ENCODE data around the gene HES2.
"Not testable (repeated sequence)": the region's sequence is repeated elsewhere in the genome, so short reads cannot be mapped to it uniquely, and the experiment has no call there.

HES2 gene

DNA sequence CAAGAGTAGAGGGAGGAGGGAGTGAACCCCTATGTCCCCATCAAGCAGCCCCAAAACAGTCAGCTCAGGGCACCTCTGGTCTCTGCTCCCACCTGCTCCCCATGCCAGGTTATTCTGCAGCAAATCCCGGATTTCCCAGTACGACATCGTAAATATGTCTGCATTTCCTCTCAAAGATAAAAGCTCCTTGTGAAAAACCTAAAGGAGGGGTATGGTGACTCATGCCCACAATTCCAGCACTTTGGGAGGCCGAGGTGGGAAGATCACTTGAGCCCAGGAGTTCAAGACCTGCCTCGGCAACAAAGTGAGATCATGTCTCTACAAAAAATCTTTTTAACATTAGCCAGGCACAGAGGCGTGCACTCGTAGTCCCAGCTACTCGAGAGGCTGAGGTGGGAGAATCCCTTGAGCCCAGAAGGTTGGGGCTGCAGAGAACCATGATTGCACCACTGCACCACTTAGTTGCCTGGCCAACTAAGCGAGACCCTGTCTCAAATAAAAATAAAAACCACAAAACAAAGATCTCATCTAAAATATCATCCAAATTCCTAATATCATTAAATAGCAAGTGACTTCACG, 33.3 kb downstream of the HES2 start:
- DNase-seq (ENCODE audit: low spot score) = no peak

DNA sequence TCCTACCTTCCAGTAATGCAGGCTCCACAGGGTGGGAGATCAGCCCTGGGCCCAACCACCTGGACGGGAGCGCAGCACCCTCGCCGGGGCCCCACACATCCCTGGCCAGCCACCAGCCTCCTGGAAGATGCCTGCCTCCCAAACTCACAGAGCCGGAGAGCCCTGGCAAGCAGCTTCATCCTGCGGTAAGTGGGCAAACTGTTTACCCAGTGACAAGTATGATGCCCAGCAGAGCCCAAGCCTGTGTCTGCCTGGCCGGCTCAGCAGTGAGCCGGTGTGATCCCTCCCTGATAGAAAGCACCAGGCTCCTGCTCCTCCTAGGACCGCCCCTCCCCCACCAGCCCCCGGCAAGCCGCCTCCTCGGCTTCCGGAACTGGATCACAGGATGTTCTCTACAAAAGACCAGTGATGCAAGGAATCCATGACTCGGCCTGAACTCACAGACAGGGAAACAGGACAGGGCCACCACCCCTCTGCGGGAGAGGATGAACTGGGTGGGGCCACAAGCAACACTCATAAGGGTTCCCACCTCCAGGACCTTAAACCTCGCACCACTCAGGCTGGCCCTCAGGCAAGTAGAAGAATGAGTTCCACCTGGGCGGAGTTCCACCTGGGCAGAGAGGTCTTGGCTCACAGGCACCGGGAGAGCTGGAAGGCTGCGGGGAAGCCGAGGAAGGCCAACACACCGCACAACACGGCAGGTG, 34.1 kb downstream of the HES2 start:
- peak; percentile 96 for DNase-seq (ENCODE audit: low spot score)

- no peak for DNase-seq (ENCODE audit: low spot score)
These were observed 34.8 kb downstream of the HES2 start for GRCh38 chr1:6384962-6385361.

GRCh38 chr1:6384135-6384534, 35.6 kb downstream of the HES2 start:
- no peak for DNase-seq (ENCODE audit: low spot score)

DNA sequence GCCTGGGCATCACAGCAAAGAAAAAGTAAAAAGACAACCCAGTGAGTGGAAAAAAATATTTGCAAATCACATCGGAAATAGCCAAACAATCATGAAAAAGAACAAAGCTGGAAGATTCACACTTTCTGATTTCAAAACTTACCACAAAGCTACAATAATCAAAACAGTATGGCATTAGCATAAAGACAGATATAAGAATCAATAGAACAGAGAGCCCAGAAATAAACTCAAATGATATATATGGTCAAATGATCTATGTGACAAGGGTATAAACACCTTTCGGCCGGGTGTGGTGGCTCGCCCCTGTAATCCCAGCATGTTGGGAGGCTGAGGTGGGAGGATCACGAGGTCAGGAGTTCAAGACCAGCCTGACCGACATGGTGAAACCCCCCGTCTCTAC, 39.7 kb downstream of the HES2 start:
- DNase-seq (ENCODE audit: low spot score) = no peak

GRCh38 chr1:6378096-6378746, 41.5 kb downstream of the HES2 start:
- DNase-seq (ENCODE audit: low spot score) = no peak

DNA sequence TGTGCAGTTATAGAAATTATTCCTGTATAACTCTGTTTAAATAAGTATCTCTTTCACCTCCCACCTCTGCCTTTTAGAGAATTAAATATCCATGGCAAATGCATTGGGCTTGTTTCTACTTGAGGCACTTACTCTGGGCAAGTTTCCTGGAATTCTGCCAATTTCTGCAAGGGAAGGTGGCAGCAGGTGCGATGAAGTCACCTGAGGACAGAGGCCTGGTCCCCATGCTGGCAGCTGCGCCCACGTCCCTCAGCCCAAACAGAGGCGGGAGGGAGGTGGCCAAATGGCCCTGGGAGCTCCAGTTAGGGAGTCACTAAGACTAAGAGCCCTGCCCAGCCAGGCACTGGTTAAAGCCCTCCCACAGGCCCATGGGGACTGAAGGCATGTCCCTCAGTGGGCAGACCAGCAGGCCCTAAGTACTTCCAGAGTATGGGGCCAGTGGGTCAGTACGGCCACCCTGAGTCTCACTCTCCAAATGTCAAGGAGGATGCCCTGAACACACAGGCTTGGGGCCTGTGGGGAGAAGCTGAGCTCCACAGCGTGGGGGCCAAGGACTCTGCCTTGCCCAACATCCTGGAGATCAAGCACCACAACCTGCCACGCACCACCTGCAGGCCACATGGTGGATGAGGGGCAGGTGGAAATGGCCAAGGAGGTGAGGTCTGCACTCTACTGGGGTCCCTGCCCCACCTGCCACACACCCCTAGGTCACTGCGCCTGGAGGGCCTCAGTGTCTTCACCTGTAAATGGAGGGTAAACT, 45.6 kb downstream of the HES2 start:
- no peak for DNase-seq (ENCODE audit: low spot score)

DNA sequence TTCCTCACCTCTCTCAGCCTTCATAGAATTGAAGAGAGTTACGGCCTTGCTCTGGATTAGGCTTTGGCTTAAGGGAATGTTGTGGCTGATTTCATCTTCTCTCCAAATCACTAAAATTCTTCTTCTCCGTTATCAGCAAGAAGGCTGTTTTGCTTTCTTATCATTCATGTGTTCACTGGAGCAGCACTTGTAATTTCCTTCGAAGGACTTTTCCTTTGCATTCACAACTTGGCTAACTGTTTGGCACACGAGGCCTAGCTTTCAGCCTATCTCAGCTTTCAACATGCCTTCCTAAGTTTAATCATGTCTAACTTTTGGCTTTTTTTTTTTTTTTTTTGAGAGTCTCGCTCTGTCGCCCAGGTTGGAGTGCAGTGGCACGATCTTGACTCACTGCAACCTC, 47.5 kb downstream of the HES2 start:
- not testable (repeated sequence) for DNase-seq (ENCODE audit: low spot score)

DNA sequence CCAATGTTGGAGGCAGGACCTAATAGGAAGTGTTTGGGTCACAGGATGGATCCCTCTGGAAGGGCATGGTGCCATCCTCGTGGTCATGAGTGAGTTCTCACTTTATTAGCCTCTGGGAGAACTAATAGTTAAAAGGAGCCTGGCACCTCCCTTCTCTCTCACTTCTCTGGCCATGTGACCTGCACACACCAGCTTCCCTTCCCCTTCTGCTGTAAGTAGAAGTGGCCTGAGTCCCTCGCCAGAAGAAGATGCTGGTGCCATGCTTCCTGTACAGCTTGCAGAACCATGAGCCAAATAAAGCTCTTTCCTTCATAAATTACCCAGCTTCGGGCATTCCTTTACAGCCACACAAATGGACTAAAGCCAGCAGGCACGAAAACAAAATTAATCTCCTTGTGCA, 49.7 kb downstream of the HES2 start:
- DNase-seq (ENCODE audit: low spot score) = no peak

GRCh38 chr1:6367381-6368012, 52.2 kb downstream of the HES2 start:
- no peak for DNase-seq (ENCODE audit: low spot score)

DNA sequence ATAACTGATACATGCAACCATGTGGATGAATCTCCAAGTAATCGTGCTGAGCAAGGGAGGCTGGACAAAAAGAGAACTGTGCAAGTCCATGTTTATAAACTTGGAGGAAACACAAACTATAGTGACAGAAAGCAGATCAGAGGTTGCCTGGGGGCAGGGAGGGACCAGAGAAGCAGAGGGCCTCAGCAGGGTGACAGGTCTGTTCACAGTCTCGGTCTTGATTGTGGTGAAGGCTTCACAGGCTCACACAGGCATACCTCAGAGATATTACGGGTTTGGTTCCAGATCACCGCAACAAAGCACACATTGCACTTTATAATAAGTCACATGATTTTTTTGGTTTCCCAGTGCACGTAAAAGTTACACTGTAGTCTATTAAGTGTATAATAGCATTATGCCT, 54.7 kb downstream of the HES2 start:
- no peak for DNase-seq (ENCODE audit: low spot score)

GRCh38 chr1:6363085-6363884, 56.4 kb downstream of the HES2 start:
- not testable (repeated sequence) for DNase-seq (ENCODE audit: low spot score)
